HG03469 (cell line): ENCODE results near the gene FBXO44.

Source experiments
- ATAC-seq: cut with Tn5 transposase; IDR thresholded peaks from one replicate; pipeline ENCODE4 v1.9.1; 2021; ENCODE audit warnings: mild to moderate bottlenecking, moderate library complexity, moderate number of reproducible peaks; ENCODE audit not compliant: unreplicated experiment

FBXO44 gene

GRCh38 chr1:11657654-11658053 is 3.0 kb downstream of the FBXO44 start:
- ATAC-seq: no peak

- no peak for ATAC-seq
Measured at GRCh38 chr1:11658542-11658941, 3.9 kb downstream of the FBXO44 start.

- no peak for ATAC-seq
Measured at GRCh38 chr1:11659748-11660147, 5.1 kb downstream of the FBXO44 start.

- ATAC-seq: no peak
Measured at GRCh38 chr1:11661103-11661502, 6.4 kb downstream of the FBXO44 start.

- peak; percentile 23 for ATAC-seq
Measured at GRCh38 chr1:11664336-11665065, 9.8 kb downstream of the FBXO44 start.

- no peak for ATAC-seq
Measured at GRCh38 chr1:11668516-11668915, 13.8 kb downstream of the FBXO44 start.

GRCh38 chr1:11670747-11671146 is 16.1 kb downstream of the FBXO44 start:
- no peak for ATAC-seq

- no peak for ATAC-seq
Measured at GRCh38 chr1:11671205-11671543, 16.5 kb downstream of the FBXO44 start.

- ATAC-seq: no peak
Measured at GRCh38 chr1:11671544-11672286, 17.0 kb downstream of the FBXO44 start.

- ATAC-seq: no peak
Measured at GRCh38 chr1:11673089-11673769, 18.6 kb downstream of the FBXO44 start.

- ATAC-seq: no peak
Measured at GRCh38 chr1:11674488-11674887, 19.8 kb downstream of the FBXO44 start.

- no peak for ATAC-seq
Measured at GRCh38 chr1:11675325-11675724, 20.6 kb downstream of the FBXO44 start.

GRCh38 chr1:11676386-11677103 is 21.9 kb downstream of the FBXO44 start:
- ATAC-seq: no peak

- ATAC-seq: no peak
Measured at GRCh38 chr1:11678442-11678841, 23.8 kb downstream of the FBXO44 start.

- no peak for ATAC-seq
Measured at GRCh38 chr1:11680270-11681070, 25.8 kb downstream of the FBXO44 start.

- no peak for ATAC-seq
Measured at GRCh38 chr1:11681071-11681771, 26.5 kb downstream of the FBXO44 start, which contains the start of gene MAD2L2. TSS of gene MAD2L2 (minus strand) at chr1:11681148. CDS start at chr1:11680601, 547 bp downstream.

GRCh38 chr1:11682287-11682771 is 27.7 kb downstream of the FBXO44 start:
- ATAC-seq: no peak

GRCh38 chr1:11682799-11683198 is 28.1 kb downstream of the FBXO44 start:
- no peak for ATAC-seq

- ATAC-seq: no peak
Measured at GRCh38 chr1:11684070-11684469, 29.4 kb downstream of the FBXO44 start.
